Inferior parietal cortex (tissue), 1 donor: Measurements from ENCODE around the gene RCOR1.

Source experiments
- DNase-seq: peaks from one replicate; pipeline ENCODE4 v3.0.0-alpha.2; 2016; ENCODE audit errors: extremely low spot score

Gene RCOR1

GRCh38 chr14:102723650-102724049, 131.2 kb downstream of the RCOR1 start:
- DNase-seq: no peak

GRCh38 chr14:102726191-102726949, 133.9 kb downstream of the RCOR1 start:
- no peak for DNase-seq

- no peak for DNase-seq
Measured at GRCh38 chr14:102727336-102728095, 135.1 kb downstream of the RCOR1 start.

GRCh38 chr14:102728501-102728900, 136.1 kb downstream of the RCOR1 start:
- DNase-seq: peak; percentile 47

- DNase-seq: no peak
Measured at GRCh38 chr14:102729268-102729667, 136.8 kb downstream of the RCOR1 start.

GRCh38 chr14:102729825-102730224, 137.4 kb downstream of the RCOR1 start:
- no peak for DNase-seq

GRCh38 chr14:102731101-102731870, 138.8 kb downstream of the RCOR1 start:
- no peak for DNase-seq

- DNase-seq: no peak
Measured at GRCh38 chr14:102731871-102732800, 139.7 kb downstream of the RCOR1 start.

- no peak for DNase-seq
Measured at GRCh38 chr14:102732924-102733323, 140.5 kb downstream of the RCOR1 start.

GRCh38 chr14:102733326-102733725, 140.9 kb downstream of the RCOR1 start:
- no peak for DNase-seq

GRCh38 chr14:102734436-102734835, 142.0 kb downstream of the RCOR1 start:
- DNase-seq: no peak

GRCh38 chr14:102736956-102737355, 144.5 kb downstream of the RCOR1 start:
- no peak for DNase-seq

- no peak for DNase-seq
Measured at GRCh38 chr14:102737402-102738372, 145.2 kb downstream of the RCOR1 start.

GRCh38 chr14:102738373-102739189, 146.1 kb downstream of the RCOR1 start:
- DNase-seq: no peak

- no peak for DNase-seq
Measured at GRCh38 chr14:102739190-102739469, 146.7 kb downstream of the RCOR1 start.

- no peak for DNase-seq
Measured at GRCh38 chr14:102746634-102747438, 154.4 kb downstream of the RCOR1 start.

GRCh38 chr14:102748806-102749205, 156.4 kb downstream of the RCOR1 start:
- no peak for DNase-seq
